PC-9 (cell line): ENCODE results near the gene F13A1.

ENCODE experiments used
- EZH2 ChIP-seq: fragments of 200-600 bp; sonication (generic); IDR thresholded peaks from 2 replicates; pipeline ENCODE4 v1.8.0; 2017; ENCODE audit warnings: antibody characterized with exemption, low read depth
- TF ChIP-seq, protein P1 (sequence below): fragments of 200-600 bp; sonication (generic); conservative IDR thresholded peaks from 2 replicates; pipeline ENCODE4 v1.6.1; 2017; ENCODE audit warnings: mixed run types, antibody characterized with exemption, mild to moderate bottlenecking, moderate library complexity

GRCh38 chr6:6201200-6201599 is 119.3 kb downstream of the F13A1 start:
- TF ChIP-seq, protein P1, sequence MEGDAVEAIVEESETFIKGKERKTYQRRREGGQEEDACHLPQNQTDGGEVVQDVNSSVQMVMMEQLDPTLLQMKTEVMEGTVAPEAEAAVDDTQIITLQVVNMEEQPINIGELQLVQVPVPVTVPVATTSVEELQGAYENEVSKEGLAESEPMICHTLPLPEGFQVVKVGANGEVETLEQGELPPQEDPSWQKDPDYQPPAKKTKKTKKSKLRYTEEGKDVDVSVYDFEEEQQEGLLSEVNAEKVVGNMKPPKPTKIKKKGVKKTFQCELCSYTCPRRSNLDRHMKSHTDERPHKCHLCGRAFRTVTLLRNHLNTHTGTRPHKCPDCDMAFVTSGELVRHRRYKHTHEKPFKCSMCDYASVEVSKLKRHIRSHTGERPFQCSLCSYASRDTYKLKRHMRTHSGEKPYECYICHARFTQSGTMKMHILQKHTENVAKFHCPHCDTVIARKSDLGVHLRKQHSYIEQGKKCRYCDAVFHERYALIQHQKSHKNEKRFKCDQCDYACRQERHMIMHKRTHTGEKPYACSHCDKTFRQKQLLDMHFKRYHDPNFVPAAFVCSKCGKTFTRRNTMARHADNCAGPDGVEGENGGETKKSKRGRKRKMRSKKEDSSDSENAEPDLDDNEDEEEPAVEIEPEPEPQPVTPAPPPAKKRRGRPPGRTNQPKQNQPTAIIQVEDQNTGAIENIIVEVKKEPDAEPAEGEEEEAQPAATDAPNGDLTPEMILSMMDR: no peak
- TF ChIP-seq EZH2: no peak
